ENCODE data around the gene OGDH.

OGDH gene

GRCh38 chr7:44618753-44619152 is 12.3 kb downstream of the OGDH start:
- no peak for ATAC-seq
- no peak for DNase-seq

GRCh38 chr7:44621034-44621749 is 14.8 kb downstream of the OGDH start:
- DNase-seq: no peak
- no peak for ATAC-seq

- DNase-seq (no peak), ATAC-seq (no peak)
Observed at GRCh38 chr7:44621750-44622103, 15.3 kb downstream of the OGDH start.

- DNase-seq (peak; percentile 40), ATAC-seq (peak; percentile 95)
Observed at GRCh38 chr7:44622342-44623151, 16.1 kb downstream of the OGDH start.

GRCh38 chr7:44624318-44624717 is 17.9 kb downstream of the OGDH start:
- no peak for DNase-seq
- ATAC-seq: no peak

GRCh38 chr7:44625526-44626471 is 19.4 kb downstream of the OGDH start:
- no peak for ATAC-seq
- no peak for DNase-seq

- ATAC-seq: no peak
- DNase-seq: no peak
Observed at GRCh38 chr7:44626620-44627019, 20.2 kb downstream of the OGDH start.

GRCh38 chr7:44629829-44630522 is 23.5 kb downstream of the OGDH start:
- ATAC-seq: no peak

GRCh38 chr7:44630792-44631457 is 24.5 kb downstream of the OGDH start:
- DNase-seq (no peak), ATAC-seq (no peak)

More at GRCh38 chr7:44629829-44630522, 23.5 kb downstream of the OGDH start:
- DNase-seq: no peak

- no peak for DNase-seq
- no peak for ATAC-seq
Observed at GRCh38 chr7:44631458-44632115, 25.2 kb downstream of the OGDH start.

- DNase-seq (no peak), ATAC-seq (no peak)
Observed at GRCh38 chr7:44632196-44632595, 25.8 kb downstream of the OGDH start.

- DNase-seq (peak; percentile 57), ATAC-seq (peak; percentile 66)
Observed at GRCh38 chr7:44633254-44634186, 27.1 kb downstream of the OGDH start.

- no peak for DNase-seq
- ATAC-seq: no peak
Observed at GRCh38 chr7:44634187-44634838, 27.9 kb downstream of the OGDH start.

GRCh38 chr7:44634839-44635591 is 28.6 kb downstream of the OGDH start:
- DNase-seq (no peak), ATAC-seq (no peak)

- ATAC-seq: no peak
- DNase-seq: no peak
Observed at GRCh38 chr7:44636041-44636584, 29.7 kb downstream of the OGDH start.

GRCh38 chr7:44636926-44637325 is 30.5 kb downstream of the OGDH start:
- ATAC-seq (no peak), DNase-seq (no peak)

- ATAC-seq: peak; percentile 81
- DNase-seq: peak; percentile 75
Observed at GRCh38 chr7:44637788-44638594, 31.6 kb downstream of the OGDH start.
